ENCODE data around the gene DNAJC8.

The DNAJC8 gene

DNA sequence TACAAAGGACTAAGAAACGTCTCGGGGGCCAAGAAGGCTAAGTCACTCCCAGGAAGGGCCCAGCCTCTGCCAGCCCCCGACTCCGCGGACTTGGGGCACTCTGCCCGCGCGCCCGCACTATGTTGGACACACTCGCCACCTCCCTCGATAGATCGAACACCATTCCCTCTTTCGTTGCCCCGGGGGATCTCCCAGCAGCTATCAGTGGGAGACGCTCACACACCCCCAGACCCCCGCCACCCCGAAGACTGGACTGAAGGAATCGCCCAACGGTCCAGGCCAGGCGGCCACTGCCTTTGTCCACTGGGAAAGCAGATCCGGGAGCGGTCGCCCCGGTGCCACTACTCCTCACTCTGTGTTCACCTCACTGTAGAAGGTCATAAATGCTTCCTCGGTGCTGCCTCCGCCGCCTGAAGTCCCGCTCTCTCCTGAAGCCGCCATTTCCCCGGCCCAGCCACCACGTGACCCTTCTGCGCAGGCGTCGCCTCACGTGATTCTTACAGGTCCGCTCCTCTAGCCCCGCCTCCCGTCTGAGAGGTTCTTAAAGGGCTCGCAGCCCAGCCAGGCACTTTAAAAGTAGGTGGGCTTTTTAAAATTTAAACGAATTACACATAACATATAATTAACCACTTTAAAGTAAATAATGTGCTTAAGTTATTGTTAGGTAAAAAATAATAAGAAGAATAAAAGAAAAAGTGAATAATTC, at the start of gene DNAJC8:
DNAJC8 (minus strand) TSS at position 472 of the 706 bp plus-strand sequence; CDS start at position 441, 31 bp downstream.
- Histone ChIP-seq H3K9ac (ENCODE audit: low read depth, low read length) (peak within 1 kb of the TSS; percentile 94), H3K9me3 (ENCODE audit: control insufficient read depth, insufficient read depth, low read length) (no peaks in the 10 kb centered on the region), H3K27me3 (ENCODE audit: control insufficient read depth, insufficient read depth, low read length) (no peaks in the 10 kb centered on the region), H3K4me3 (ENCODE audit: low read depth, low read length) (peak within 1 kb of the TSS; percentile 81), H3K36me3 (ENCODE audit: control insufficient read depth, insufficient read depth, low read length) (peaks cover 3% of the 10 kb centered on the region), H3K4me1 (ENCODE audit: control insufficient read depth, insufficient read depth, low read length) (no peaks in the 10 kb centered on the region)

GRCh38 chr1:28281608-28282425, 49.0 kb upstream of the DNAJC8 start:
- no peak overlapping the region for H3K4me3 ChIP-seq (ENCODE audit: low read depth, low read length)
- peaks cover 36% of the 10 kb centered on the region for H3K36me3 ChIP-seq (ENCODE audit: control insufficient read depth, insufficient read depth, low read length)
- H3K9ac ChIP-seq (ENCODE audit: low read depth, low read length) = no peak overlapping the region
- no peaks in the 10 kb centered on the region for H3K27me3 ChIP-seq (ENCODE audit: control insufficient read depth, insufficient read depth, low read length)
- no peaks in the 10 kb centered on the region for H3K4me1 ChIP-seq (ENCODE audit: control insufficient read depth, insufficient read depth, low read length)
- no peaks in the 10 kb centered on the region for H3K9me3 ChIP-seq (ENCODE audit: control insufficient read depth, insufficient read depth, low read length)

DNA sequence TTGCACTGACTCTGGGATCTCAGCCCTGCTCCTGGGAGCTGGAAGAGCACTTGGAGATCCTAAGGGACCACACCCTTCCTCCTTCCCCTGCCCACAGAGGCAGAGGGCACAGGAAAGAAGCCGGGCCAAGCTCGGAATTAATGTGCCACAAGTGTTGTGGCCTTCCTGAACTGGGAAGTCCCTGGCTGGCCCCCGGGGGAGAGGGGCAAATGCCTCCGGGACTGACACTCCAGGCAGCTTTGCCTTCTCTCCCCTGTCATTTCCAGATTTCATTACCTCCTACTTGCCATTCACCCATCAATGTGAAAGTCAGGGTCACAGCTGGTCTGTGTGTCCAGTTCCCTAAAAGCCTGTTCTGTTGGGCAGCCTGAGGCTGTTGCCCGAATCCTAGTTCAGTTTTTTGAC, 48.1 kb upstream of the DNAJC8 start:
- Histone ChIP-seq H3K9me3 (ENCODE audit: control insufficient read depth, insufficient read depth, low read length) (no peaks in the 10 kb centered on the region), H3K36me3 (ENCODE audit: control insufficient read depth, insufficient read depth, low read length) (peaks cover 36% of the 10 kb centered on the region), H3K27me3 (ENCODE audit: control insufficient read depth, insufficient read depth, low read length) (no peaks in the 10 kb centered on the region), H3K4me1 (ENCODE audit: control insufficient read depth, insufficient read depth, low read length) (no peaks in the 10 kb centered on the region), H3K9ac (ENCODE audit: low read depth, low read length) (no peak overlapping the region), H3K4me3 (ENCODE audit: low read depth, low read length) (no peak overlapping the region)

GRCh38 chr1:28280501-28280900, 47.7 kb upstream of the DNAJC8 start:
- Histone ChIP-seq H3K4me1 (ENCODE audit: control insufficient read depth, insufficient read depth, low read length) (no peaks in the 10 kb centered on the region), H3K36me3 (ENCODE audit: control insufficient read depth, insufficient read depth, low read length) (peaks cover 36% of the 10 kb centered on the region), H3K27me3 (ENCODE audit: control insufficient read depth, insufficient read depth, low read length) (no peaks in the 10 kb centered on the region), H3K9ac (ENCODE audit: low read depth, low read length) (no peak overlapping the region), H3K4me3 (ENCODE audit: low read depth, low read length) (no peak overlapping the region), H3K9me3 (ENCODE audit: control insufficient read depth, insufficient read depth, low read length) (no peaks in the 10 kb centered on the region)

- Histone ChIP-seq H3K36me3 (ENCODE audit: control insufficient read depth, insufficient read depth, low read length) (peaks cover 38% of the 10 kb centered on the region), H3K27me3 (ENCODE audit: control insufficient read depth, insufficient read depth, low read length) (no peaks in the 10 kb centered on the region), H3K9me3 (ENCODE audit: control insufficient read depth, insufficient read depth, low read length) (no peaks in the 10 kb centered on the region), H3K4me1 (ENCODE audit: control insufficient read depth, insufficient read depth, low read length) (no peaks in the 10 kb centered on the region), H3K9ac (ENCODE audit: low read depth, low read length) (no peak overlapping the region), H3K4me3 (ENCODE audit: low read depth, low read length) (no peak overlapping the region)
These were observed 46.9 kb upstream of the DNAJC8 start for GRCh38 chr1:28279721-28280120.

DNA sequence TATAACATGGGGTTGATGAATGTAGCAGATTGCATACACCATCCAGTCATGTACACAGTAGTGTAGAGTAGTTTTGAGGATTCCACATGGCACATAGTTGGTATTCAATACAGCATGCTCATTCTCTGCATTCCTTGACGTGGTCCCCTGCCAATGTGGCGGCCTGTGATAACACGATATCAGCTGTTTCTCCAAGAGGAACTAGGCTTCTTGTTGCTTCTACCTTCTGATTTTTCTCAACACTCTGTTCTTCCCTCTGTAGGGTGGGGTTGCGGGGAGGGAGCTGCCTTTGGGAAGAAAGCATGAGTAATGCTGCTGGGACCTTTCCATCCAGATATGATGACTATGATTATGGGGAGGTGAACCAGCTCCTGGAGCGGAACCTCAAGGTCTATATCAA, 45.9 kb upstream of the DNAJC8 start:
- H3K9ac ChIP-seq (ENCODE audit: low read depth, low read length) = no peak overlapping the region
- no peaks in the 10 kb centered on the region for H3K27me3 ChIP-seq (ENCODE audit: control insufficient read depth, insufficient read depth, low read length)
- no peak overlapping the region for H3K4me3 ChIP-seq (ENCODE audit: low read depth, low read length)
- no peaks in the 10 kb centered on the region for H3K9me3 ChIP-seq (ENCODE audit: control insufficient read depth, insufficient read depth, low read length)
- peaks cover 46% of the 10 kb centered on the region for H3K36me3 ChIP-seq (ENCODE audit: control insufficient read depth, insufficient read depth, low read length)
- no peaks in the 10 kb centered on the region for H3K4me1 ChIP-seq (ENCODE audit: control insufficient read depth, insufficient read depth, low read length)

DNA sequence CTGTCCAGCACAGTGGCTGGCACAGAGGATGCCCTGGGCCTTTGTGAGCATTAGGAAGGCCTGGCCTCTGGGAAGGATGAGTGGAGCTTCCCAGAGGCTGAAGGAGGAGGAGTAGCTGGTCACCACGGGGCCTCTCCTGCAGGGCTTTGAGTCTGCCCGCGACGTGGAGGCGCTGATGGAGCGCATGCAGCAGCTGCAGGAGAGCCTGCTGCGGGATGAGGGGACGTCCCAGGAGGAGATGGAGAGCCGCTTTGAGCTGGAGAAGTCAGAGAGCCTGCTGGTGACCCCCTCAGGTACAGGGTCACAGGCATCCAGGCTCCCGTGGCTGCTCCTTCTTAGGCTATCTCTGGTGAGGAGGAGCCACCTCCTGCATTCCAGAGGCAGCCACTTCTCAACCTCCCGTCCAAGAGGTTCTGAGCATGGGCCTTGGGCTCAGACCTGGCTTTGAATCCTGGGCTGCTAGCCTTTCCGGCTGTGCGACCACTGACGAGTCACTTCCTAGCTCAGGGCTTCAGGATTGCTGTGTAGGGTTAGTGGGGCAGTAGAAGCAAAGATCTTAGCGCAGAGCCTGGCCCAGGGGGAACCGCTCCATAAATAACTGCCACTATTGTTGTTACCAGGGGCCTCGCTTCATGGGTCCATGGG, 40.5 kb upstream of the DNAJC8 start:
- Histone ChIP-seq H3K9me3 (ENCODE audit: control insufficient read depth, insufficient read depth, low read length) (no peaks in the 10 kb centered on the region), H3K4me3 (ENCODE audit: low read depth, low read length) (no peak overlapping the region), H3K27me3 (ENCODE audit: control insufficient read depth, insufficient read depth, low read length) (no peaks in the 10 kb centered on the region), H3K4me1 (ENCODE audit: control insufficient read depth, insufficient read depth, low read length) (peaks cover 4% of the 10 kb centered on the region), H3K36me3 (ENCODE audit: control insufficient read depth, insufficient read depth, low read length) (peaks cover 42% of the 10 kb centered on the region), H3K9ac (ENCODE audit: low read depth, low read length) (no peak overlapping the region)

DNA sequence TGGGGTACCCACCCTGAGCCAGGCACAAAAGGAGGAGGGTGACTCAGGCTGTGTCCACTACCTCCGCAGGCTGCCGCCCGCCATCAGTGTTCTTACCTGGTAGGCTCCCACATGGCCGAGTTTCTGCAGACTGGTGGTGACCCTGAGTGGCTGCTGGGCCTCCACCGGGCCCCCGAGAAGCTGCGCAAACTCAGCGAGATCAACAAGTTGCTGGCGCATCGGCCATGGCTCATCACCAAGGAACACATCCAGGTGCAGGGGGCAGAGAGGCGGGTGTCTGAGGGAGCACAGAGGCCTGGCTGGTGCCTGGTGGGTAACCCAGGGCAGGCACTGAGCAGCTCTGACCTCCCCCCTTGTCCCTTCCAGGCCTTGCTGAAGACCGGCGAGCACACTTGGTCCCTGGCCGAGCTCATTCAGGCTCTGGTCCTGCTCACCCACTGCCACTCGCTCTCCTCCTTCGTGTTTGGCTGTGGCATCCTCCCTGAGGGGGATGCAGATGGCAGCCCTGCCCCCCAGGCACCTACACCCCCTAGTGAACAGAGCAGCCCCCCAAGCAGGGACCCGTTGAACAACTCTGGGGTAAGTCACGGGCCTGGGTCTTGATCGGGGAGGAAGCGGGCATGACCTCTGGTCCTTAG, 39.5 kb upstream of the DNAJC8 start:
- peaks cover 34% of the 10 kb centered on the region for H3K36me3 ChIP-seq (ENCODE audit: control insufficient read depth, insufficient read depth, low read length)

GRCh38 chr1:28269529-28269928, 36.7 kb upstream of the DNAJC8 start:
- H3K4me3 ChIP-seq (ENCODE audit: low read depth, low read length) = no peak overlapping the region
- peaks cover 27% of the 10 kb centered on the region for H3K36me3 ChIP-seq (ENCODE audit: control insufficient read depth, insufficient read depth, low read length)
- no peak overlapping the region for H3K9ac ChIP-seq (ENCODE audit: low read depth, low read length)
- H3K9me3 ChIP-seq (ENCODE audit: control insufficient read depth, insufficient read depth, low read length) = no peaks in the 10 kb centered on the region
- no peaks in the 10 kb centered on the region for H3K27me3 ChIP-seq (ENCODE audit: control insufficient read depth, insufficient read depth, low read length)
- H3K4me1 ChIP-seq (ENCODE audit: control insufficient read depth, insufficient read depth, low read length) = peaks cover 23% of the 10 kb centered on the region

More for the DNA sequence above, 39.5 kb upstream of the DNAJC8 start:
- Histone ChIP-seq H3K4me1 (ENCODE audit: control insufficient read depth, insufficient read depth, low read length) (peaks cover 4% of the 10 kb centered on the region), H3K9ac (ENCODE audit: low read depth, low read length) (no peak overlapping the region), H3K27me3 (ENCODE audit: control insufficient read depth, insufficient read depth, low read length) (no peaks in the 10 kb centered on the region), H3K9me3 (ENCODE audit: control insufficient read depth, insufficient read depth, low read length) (no peaks in the 10 kb centered on the region), H3K4me3 (ENCODE audit: low read depth, low read length) (no peak overlapping the region)

DNA sequence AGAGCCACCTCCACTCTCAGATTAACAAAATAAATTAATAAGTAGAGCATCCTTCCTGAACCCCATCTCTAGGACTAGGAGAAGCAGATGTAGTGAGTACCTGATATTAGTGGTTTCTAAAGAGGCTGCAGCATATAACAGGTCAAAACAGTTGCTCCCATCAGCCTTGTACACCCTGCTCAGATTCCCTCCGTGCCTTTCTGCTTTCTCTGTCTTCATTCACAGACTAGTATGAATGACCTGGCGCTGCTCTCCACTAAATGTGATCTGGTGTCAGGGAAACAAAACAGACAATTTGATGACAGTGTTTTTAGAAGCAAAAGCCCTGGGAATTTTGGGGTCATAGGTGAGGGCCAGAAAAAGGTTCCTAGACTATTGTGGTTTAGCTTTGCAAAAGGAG, 34.8 kb upstream of the DNAJC8 start:
- Histone ChIP-seq H3K36me3 (ENCODE audit: control insufficient read depth, insufficient read depth, low read length) (peaks cover 10% of the 10 kb centered on the region), H3K27me3 (ENCODE audit: control insufficient read depth, insufficient read depth, low read length) (no peaks in the 10 kb centered on the region), H3K4me3 (ENCODE audit: low read depth, low read length) (no peak overlapping the region), H3K4me1 (ENCODE audit: control insufficient read depth, insufficient read depth, low read length) (peaks cover 27% of the 10 kb centered on the region), H3K9ac (ENCODE audit: low read depth, low read length) (no peak overlapping the region), H3K9me3 (ENCODE audit: control insufficient read depth, insufficient read depth, low read length) (no peaks in the 10 kb centered on the region)

GRCh38 chr1:28266920-28267322, 34.1 kb upstream of the DNAJC8 start:
- no peak overlapping the region for H3K9ac ChIP-seq (ENCODE audit: low read depth, low read length)
- H3K36me3 ChIP-seq (ENCODE audit: control insufficient read depth, insufficient read depth, low read length) = peaks cover 3% of the 10 kb centered on the region
- no peaks in the 10 kb centered on the region for H3K9me3 ChIP-seq (ENCODE audit: control insufficient read depth, insufficient read depth, low read length)
- peaks cover 27% of the 10 kb centered on the region for H3K4me1 ChIP-seq (ENCODE audit: control insufficient read depth, insufficient read depth, low read length)
- no peaks in the 10 kb centered on the region for H3K27me3 ChIP-seq (ENCODE audit: control insufficient read depth, insufficient read depth, low read length)
- no peak overlapping the region for H3K4me3 ChIP-seq (ENCODE audit: low read depth, low read length)

Measured in iPS-15b (cell line).